Epidermal melanocyte (primary cell): Measurements from ENCODE around the gene ANKFN1.

Experiments
- DNase-seq: peaks from one replicate; pipeline ENCODE4 v3.0.0; 2011; ENCODE audit warnings: low spot score; ENCODE audit not compliant: insufficient read length

The ANKFN1 gene

GRCh38 chr17:56558088-56558487 is 404.8 kb downstream of the ANKFN1 start:
- no peak for DNase-seq
